ENCODE data around the gene HAUS8.
A peak's percentile ranks its signal among the peaks of the same experiment; 100 is the strongest.
"Not testable (repeated sequence)": the region's sequence is repeated elsewhere in the genome, so short reads cannot be mapped to it uniquely, and the experiment has no call there.

Gene HAUS8

DNA sequence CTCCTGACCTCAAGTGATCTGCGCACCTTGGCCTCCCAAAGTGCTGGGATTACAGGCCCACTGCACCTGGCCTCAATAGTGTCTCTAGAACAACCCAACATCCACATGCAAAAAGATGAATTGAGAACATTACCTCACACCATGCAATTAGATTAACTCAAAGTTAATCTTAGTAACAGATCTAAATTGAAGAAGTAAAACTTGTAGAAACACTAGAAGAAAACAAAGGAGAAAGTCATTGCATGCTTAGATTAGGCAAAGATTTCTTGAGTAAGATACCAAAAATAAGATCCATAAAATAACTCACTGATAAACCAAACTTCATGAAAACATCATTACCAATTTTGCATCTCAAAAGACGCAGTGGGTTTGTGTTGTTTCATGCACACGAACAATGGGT is 51.4 kb downstream of the HAUS8 start:
- Mint-ChIP-seq H3K4me1 (peaks cover 25% of the 10 kb centered on the region), H3K4me3 (peak overlapping the region; percentile 44), H3K27me3 (ENCODE audit: low read depth, poor library complexity) (peaks cover 7% of the 10 kb centered on the region), H3K27ac (no peak overlapping the region), H3K9me3 (peaks cover 47% of the 10 kb centered on the region), H3K36me3 (ENCODE audit: low read depth) (peaks cover 63% of the 10 kb centered on the region)
- no peak for DNase-seq
- TF ChIP-seq, protein P1, sequence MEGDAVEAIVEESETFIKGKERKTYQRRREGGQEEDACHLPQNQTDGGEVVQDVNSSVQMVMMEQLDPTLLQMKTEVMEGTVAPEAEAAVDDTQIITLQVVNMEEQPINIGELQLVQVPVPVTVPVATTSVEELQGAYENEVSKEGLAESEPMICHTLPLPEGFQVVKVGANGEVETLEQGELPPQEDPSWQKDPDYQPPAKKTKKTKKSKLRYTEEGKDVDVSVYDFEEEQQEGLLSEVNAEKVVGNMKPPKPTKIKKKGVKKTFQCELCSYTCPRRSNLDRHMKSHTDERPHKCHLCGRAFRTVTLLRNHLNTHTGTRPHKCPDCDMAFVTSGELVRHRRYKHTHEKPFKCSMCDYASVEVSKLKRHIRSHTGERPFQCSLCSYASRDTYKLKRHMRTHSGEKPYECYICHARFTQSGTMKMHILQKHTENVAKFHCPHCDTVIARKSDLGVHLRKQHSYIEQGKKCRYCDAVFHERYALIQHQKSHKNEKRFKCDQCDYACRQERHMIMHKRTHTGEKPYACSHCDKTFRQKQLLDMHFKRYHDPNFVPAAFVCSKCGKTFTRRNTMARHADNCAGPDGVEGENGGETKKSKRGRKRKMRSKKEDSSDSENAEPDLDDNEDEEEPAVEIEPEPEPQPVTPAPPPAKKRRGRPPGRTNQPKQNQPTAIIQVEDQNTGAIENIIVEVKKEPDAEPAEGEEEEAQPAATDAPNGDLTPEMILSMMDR (IDR thresholded peaks at IDR 0.05): no peak

DNA sequence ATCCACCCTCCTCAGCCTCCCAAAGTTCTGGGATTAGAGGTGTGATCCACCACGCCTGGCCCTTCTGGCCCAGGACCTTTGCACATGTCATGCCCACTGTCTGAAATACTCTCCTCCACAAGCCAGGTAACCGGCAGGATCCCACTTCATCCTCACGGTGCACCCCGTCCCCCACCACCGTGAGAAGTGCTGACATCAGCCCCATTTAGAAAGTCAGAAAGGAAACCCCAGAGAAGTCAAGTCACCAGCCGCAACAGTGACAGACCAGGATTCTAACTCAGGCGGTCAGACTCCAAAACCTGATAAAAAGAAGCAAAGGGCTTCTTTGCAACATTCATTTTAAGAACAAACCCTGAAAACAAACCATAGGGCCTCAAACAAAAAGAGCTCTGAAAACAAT is 52.5 kb downstream of the HAUS8 start:
- peaks cover 69% of the 10 kb centered on the region for H3K36me3 Mint-ChIP-seq (ENCODE audit: low read depth)
- DNase-seq: no peak
- TF ChIP-seq, protein P1 (IDR thresholded peaks at IDR 0.05): no peak
- H3K9me3 Mint-ChIP-seq: peaks cover 47% of the 10 kb centered on the region
- no peak overlapping the region for H3K27ac Mint-ChIP-seq
- H3K4me3 Mint-ChIP-seq: no peak overlapping the region
- peaks cover 19% of the 10 kb centered on the region for H3K4me1 Mint-ChIP-seq
- no peaks in the 10 kb centered on the region for H3K27me3 Mint-ChIP-seq (ENCODE audit: low read depth, poor library complexity)

DNA sequence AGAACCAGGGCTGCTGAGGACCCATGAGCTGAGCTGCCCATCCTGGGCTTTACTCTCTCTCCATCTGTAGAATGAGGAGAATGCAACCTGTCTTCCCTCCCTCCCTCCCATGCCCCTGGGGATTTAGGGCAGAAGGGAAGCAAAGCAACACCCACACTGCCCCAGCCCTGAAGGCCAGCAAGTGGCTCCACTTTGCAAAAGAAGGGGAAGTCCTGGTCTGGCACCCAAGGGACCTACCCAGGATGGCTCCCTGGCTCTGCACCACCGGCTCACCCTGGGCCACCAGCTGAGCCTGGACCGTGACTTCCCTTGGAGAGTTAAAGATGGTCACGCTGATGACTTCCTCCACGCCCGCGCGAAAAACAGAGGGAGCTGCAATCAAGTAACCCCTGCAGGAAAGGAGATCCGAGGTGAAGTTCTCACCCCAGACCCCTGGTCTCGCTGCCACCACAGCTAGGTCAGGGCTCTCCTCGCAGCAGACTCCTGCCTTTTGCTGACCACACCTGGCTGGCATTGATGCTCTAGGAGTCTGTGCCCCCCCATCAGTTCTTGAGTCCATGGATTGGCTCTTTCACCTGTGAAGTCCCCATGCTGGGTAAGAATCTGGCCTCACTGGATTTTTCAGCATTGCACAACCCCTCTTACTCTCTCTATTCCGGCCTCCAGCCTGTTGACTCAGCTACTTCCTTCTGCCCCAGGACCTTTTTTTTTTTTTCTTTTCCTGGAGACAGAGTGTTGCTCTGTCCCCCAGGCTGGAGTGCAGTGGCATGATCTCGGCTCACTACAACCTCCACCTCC is 53.3 kb downstream of the HAUS8 start:
- no peak overlapping the region for H3K27ac Mint-ChIP-seq
- peaks cover 53% of the 10 kb centered on the region for H3K9me3 Mint-ChIP-seq
- H3K4me1 Mint-ChIP-seq: peaks cover 19% of the 10 kb centered on the region
- TF ChIP-seq, protein P1 (IDR thresholded peaks at IDR 0.05): no peak
- peaks cover 76% of the 10 kb centered on the region for H3K36me3 Mint-ChIP-seq (ENCODE audit: low read depth)
- no peaks in the 10 kb centered on the region for H3K27me3 Mint-ChIP-seq (ENCODE audit: low read depth, poor library complexity)
- no peak overlapping the region for H3K4me3 Mint-ChIP-seq
- DNase-seq: no peak

DNA sequence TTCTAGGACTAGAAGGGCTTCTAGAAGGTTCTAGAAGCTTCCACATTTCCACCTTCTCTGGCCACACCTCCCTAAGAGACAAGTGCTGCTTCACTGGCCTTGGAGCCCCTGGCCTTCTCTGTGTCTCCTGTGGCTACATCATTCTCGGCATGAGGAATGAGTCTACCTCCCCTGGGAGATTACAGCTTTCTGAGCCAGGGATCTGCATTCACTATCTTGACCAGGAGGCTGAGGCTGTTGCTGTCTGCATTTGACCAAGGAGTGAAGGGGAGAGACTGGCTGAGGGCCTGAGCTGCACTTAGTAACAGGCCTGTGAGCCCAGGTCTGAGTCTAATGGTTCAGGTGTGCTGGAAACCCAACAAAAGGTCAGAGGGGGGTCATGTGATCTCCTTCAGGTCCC is 53.9 kb downstream of the HAUS8 start:
- Mint-ChIP-seq H3K27ac (no peak overlapping the region), H3K4me1 (peaks cover 18% of the 10 kb centered on the region), H3K36me3 (ENCODE audit: low read depth) (peaks cover 83% of the 10 kb centered on the region), H3K9me3 (peaks cover 60% of the 10 kb centered on the region), H3K4me3 (no peak overlapping the region), H3K27me3 (ENCODE audit: low read depth, poor library complexity) (peaks cover under 1% of the 10 kb centered on the region)
- TF ChIP-seq, protein P1 (IDR thresholded peaks at IDR 0.05): no peak
- DNase-seq: no peak

DNA sequence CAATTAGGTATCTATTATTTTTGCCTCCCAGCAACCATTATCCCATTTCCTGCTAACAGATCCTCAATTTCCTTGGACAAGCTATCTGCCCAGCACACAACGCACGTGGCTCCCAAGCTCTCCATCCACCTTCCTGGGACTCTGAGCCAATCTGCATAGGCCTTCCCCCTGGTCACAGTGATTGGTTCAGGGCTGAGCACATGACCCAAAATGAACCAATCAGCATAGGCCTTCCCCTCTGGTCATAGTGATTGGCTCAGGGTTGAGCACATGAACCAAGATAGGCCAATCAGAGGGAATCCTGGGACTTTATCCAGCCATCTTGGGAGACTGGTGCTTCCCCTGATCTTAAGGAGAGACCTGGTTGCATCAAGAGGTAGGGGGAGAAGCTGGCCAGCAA is 54.4 kb downstream of the HAUS8 start:
- peaks cover 13% of the 10 kb centered on the region for H3K4me1 Mint-ChIP-seq
- TF ChIP-seq, protein P1 (IDR thresholded peaks at IDR 0.05): no peak
- peaks cover 58% of the 10 kb centered on the region for H3K9me3 Mint-ChIP-seq
- H3K4me3 Mint-ChIP-seq: no peak overlapping the region
- peaks cover 83% of the 10 kb centered on the region for H3K36me3 Mint-ChIP-seq (ENCODE audit: low read depth)
- peak overlapping the region; percentile 37 for H3K27ac Mint-ChIP-seq
- no peak for DNase-seq
- H3K27me3 Mint-ChIP-seq (ENCODE audit: low read depth, poor library complexity): peaks cover 2% of the 10 kb centered on the region

DNA sequence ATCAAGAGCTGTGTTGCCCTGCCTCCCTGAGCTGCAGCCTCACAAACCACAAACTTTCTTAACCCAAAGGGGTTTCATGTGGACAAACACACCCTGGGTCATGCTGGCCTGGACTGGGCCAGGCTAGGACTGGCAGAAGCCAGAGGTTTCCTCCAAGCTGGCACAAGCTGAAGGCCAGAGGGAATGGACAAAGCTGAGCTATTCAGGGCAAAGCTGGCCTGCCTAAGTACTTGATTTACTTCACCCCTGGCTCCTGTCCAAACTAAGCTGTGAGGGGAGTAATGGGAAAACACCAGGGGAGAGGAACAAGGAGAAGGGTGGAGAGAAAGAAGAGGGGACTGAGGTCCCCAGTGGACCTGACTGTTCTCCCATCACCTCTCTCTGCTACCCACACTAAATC is 54.9 kb downstream of the HAUS8 start:
- H3K4me1 Mint-ChIP-seq: peaks cover 9% of the 10 kb centered on the region
- peaks cover 2% of the 10 kb centered on the region for H3K27me3 Mint-ChIP-seq (ENCODE audit: low read depth, poor library complexity)
- H3K36me3 Mint-ChIP-seq (ENCODE audit: low read depth): peaks cover 81% of the 10 kb centered on the region
- peaks cover 56% of the 10 kb centered on the region for H3K9me3 Mint-ChIP-seq
- no peak overlapping the region for H3K4me3 Mint-ChIP-seq
- DNase-seq: no peak
- TF ChIP-seq, protein P1 (IDR thresholded peaks at IDR 0.05): no peak
- H3K27ac Mint-ChIP-seq: no peak overlapping the region

DNA sequence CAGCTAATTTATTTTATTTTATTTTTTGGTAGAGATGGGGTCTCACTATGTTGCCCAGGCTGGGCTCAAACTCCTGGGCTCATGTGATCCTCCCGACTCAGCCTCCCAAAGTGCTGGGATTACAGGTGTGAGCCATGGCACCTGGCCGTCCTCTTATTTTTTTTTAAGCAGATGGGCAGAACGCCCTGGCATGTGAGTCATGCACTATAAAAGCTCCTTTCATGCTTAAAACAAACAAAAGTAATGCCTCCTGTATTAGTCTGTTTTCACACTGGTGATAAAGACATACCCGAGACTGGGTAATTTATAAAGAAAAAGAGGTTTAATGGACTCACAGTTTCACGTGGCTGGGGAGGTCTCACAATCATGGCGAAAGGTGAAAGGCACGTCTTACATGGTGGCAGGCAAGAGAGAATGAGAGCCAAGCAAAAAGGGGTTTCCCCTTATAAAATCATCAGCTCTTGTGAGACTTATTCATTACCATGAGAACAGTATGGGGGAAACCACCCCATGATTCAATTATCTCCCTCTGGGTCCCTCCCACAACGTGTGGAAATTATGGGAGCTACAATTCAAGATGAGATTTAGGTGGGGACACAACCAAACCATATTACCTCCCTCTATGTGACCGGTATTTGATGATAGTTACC is 60.9 kb downstream of the HAUS8 start:
- H3K27me3 Mint-ChIP-seq (ENCODE audit: low read depth, poor library complexity); H3K4me1 Mint-ChIP-seq; H3K4me3 Mint-ChIP-seq; DNase-seq; H3K27ac Mint-ChIP-seq: not testable (repeated sequence)
- Mint-ChIP-seq H3K9me3 (peaks cover 15% of the 10 kb centered on the region), H3K36me3 (ENCODE audit: low read depth) (peaks cover 54% of the 10 kb centered on the region)
